GM19324 (cell line): Measurements from ENCODE around the gene PLEKHJ1.
"Not testable (repeated sequence)": the region's sequence is repeated elsewhere in the genome, so short reads cannot be mapped to it uniquely, and the experiment has no call there.

Experiments used
- ATAC-seq: cut with Tn5 transposase; IDR thresholded peaks from one replicate; pipeline ENCODE4 v1.9.1; 2021; ENCODE audit warnings: mild to moderate bottlenecking, moderate library complexity; ENCODE audit not compliant: unreplicated experiment, low FRiP score

PLEKHJ1 gene

GRCh38 chr19:2201473-2202148 lies 34.5 kb downstream of the PLEKHJ1 start:
- no peak for ATAC-seq

- not testable (repeated sequence) for ATAC-seq
These were observed 35.4 kb downstream of the PLEKHJ1 start for GRCh38 chr19:2200624-2201294.

DNA sequence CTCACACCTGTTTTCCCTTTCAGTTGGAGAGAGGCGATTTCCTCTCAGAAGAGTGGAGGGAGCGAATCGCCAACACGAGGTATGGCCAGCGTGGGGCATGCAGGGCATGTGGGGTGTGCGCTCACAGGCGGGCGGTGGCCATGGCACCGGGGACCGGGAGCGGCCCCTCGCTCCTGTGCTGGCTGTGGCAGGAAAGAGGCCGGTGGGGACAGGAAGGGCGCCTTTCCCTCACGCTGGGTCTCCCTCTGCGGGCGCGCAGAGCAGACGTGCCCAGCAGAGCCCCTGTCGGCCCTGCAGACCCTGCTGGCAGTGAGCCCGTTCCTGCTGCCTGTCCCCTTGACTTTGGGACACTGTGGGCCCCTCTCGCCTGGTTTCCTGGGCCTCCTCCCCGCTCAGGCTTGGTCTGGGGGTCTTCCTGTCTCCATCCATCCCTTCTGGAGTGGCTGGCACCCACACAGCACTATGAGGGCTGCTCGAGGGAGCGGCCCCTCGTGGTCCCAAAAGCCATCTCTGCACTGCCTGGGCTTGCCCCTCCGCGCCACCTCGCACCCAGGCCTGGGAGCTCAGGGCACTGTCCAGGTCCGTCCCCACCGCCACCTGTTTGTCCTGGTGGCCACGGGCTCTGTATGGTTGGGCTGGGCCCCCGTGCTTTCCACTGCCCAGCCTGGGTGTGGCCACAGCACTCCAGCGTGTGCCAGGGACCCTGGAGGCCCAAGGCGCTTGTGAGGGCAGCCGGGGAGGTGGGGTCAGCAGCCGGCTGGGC lies 36.1 kb downstream of the PLEKHJ1 start:
- ATAC-seq: no peak

- no peak for ATAC-seq
These were observed 36.9 kb downstream of the PLEKHJ1 start for GRCh38 chr19:2199215-2199614.

DNA sequence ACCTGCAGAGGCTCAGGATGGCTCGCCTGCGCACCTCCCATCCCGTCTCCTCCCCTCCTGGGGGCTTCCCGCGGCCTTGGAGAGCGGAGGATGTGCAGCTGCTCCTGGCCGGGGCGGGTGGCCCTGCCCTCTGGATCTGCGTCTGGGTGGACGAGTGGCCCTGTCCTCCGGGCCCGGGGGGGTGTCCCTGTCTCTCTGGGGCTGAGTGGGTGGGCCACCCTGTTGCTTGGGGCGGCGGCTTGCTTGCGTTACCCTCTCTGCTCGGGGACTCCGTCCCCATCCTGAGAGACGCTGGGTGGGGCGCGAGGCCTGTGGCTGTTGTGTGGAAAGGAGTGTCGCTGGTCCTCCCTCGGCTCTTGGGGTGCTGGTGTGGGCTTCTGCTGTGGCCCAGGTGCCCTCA lies 37.8 kb downstream of the PLEKHJ1 start:
- ATAC-seq: no peak

GRCh38 chr19:2197270-2197669 lies 38.9 kb downstream of the PLEKHJ1 start:
- ATAC-seq: no peak

DNA sequence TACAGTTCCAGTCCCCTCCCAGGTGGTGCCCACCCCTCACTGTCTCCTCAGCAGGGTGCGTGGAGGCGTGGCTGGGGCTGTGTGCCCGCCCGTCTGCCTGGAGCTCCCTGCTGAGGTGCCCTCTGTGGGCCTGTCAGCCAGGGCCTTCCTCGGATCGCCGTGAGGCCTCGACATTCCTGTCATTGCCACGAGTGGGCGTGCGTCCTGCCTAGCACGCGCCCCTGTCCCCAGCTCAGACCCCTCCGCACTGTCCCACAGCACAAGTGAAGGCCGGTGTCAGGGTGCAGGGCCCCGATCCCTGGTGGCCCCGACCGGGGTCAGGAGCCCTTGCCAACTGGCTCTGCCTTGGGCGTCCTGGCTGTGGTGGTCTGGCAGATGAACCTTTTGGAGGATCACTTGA lies 40.2 kb downstream of the PLEKHJ1 start:
- no peak for ATAC-seq

- ATAC-seq: no peak
These were observed 40.8 kb downstream of the PLEKHJ1 start for GRCh38 chr19:2195361-2195760.

DNA sequence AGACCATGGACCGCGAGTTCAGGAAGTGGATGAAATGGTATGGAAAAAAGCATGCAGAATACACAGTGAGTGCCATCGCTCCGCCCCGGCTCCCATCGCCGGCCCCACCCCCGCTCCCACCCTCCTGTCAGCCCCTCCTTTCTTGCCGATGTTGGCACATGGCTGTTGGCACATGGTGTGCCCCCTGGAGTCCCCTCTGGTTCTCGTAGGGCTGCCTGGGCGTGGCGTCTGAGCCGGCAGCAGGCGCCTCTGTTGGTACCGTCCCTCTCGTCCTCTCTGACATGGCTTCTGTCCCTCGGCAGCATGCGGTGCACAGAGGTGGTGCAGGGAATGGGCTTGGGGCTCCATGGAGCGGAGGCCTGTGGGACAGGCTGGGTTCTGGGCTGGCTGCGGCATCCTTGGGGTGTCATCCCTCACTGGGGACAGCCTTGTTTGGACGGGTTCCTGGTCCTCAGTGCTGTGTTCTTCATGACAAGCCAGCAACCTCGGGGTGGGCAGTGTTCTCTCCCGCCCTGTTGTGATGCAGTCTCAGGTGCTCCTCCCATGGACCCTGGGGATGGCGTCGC lies 41.5 kb downstream of the PLEKHJ1 start:
- no peak for ATAC-seq

DNA sequence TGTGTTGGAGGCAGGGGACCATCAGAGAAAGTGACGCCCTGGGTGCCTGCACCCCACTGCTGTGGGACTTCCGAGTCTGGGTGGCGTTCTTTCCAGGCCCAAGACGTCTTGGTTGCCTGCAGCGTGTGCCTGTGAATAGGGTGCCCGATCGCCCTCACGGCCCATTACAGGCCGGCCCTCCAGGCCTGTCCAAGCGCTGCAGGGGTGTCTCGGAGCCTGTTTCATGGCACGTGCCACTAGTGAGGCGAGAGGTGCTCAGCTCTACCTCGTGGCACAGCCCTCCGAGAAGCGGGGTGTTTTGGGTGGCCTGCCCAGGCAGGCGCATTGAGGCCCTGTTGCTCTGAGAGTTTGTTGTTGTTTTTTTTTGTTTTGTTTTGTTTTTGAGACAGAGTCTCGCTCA lies 42.3 kb downstream of the PLEKHJ1 start:
- no peak for ATAC-seq

GRCh38 chr19:2192862-2193261 lies 43.3 kb downstream of the PLEKHJ1 start:
- no peak for ATAC-seq

- ATAC-seq: no peak
These were observed 44.4 kb downstream of the PLEKHJ1 start for GRCh38 chr19:2191456-2192310.

DNA sequence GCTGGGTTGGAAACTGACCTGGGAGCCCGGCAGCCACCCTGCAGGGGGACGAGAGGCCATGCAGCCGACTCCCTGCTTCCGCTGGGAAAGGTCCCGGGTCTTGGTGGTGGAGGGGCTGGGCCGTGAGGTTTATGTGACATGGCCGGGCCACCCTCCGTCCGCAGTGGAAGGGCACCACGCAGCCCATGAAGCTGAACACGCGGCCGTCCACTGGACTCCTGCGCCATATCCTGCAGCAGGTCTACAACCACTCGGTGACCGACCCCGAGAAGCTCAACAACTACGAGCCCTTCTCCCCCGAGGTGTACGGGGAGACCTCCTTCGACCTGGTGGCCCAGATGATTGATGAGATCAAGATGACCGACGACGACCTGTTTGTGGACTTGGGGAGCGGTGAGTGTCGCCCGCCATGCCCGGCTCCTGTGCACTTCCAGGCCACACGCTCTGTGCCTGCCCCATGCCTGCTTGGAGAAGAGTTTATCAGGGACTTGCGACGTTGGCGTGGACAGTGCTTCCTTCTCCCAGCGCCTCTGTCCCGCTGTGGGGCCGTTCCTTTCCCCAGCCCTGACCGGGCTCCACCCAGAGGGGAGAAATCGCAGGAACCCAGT lies 45.2 kb downstream of the PLEKHJ1 start:
- ATAC-seq: no peak

DNA sequence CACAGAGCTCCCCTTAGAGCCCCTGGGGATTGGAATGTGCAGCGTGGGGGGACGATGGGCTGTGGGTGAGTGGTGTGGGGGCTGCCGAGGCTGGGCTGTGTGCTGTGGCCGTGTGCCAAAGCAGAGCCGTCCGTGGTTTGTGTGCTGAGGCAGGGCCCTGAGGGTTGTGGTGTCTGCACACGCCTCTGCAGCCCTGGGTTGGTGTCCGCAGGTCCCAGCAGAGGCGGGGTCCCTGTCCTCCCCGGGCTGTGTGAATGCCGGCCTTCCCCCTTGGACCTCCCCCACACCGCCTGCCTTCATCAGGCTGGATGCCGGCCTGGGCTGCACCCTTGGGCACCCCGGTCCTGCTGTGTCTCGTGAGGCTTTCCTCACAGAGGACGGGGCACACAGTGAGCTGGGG lies 46.2 kb downstream of the PLEKHJ1 start:
- no peak for ATAC-seq

DNA sequence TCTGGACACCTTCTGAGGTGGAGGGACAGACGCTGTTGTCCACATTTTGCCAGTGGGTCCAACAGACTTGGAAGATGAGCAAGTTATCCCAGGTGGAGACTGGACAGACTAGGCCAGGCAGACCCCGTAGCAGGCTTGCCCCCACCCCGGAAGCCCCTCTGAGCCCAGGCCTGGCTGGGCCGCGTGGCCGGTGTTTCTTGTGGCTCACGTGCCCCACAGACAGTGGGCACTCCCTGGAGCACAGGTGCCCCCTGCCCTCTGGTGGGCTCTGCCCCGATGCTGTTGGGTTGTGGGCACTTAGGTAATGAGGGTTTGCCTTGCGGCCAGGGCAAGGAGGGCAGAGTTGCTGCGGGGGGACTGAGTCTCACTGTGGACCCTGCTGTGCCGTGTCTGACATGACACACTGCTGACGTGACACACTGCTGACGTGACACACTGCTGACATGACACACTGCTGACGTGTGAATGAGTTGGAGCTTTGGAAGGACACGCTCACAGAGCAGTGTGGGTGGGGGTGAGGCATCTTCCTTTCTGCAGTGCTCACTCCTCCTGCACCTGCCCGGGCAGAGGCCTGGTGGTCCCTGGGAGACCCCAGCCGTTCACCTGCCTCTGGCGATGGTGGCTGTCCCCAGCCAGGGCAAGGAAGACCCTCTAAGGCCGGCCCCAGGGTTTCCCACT lies 47.3 kb downstream of the PLEKHJ1 start:
- no peak for ATAC-seq

GRCh38 chr19:2187159-2187558 lies 49.0 kb downstream of the PLEKHJ1 start:
- ATAC-seq: no peak

GRCh38 chr19:2186071-2186846 lies 49.9 kb downstream of the PLEKHJ1 start:
- ATAC-seq: no peak

GRCh38 chr19:2185734-2186070 lies 50.4 kb downstream of the PLEKHJ1 start:
- ATAC-seq: no peak
